ENCODE measurements around the gene DENND6B. TPM values are rescaled to one million over a fixed set of nuclear protein-coding genes. Genes with fewer than 3 reads are reported as not detected.

The DENND6B gene
- total RNA-seq, 1 donor from 2014 or later = 7.7 TPM

GRCh38 chr22:50305393-50305922 is 21.4 kb downstream of the DENND6B start:
- H3K9me3 Mint-ChIP-seq (ENCODE audit: low read depth) = no peaks in the 10 kb centered on the region
- peak overlapping the region; percentile 99 for H3K27ac Mint-ChIP-seq (ENCODE audit: unreplicated experiment)
- peak overlapping the region; percentile 95 for H3K4me3 Mint-ChIP-seq (ENCODE audit: unreplicated experiment)
- H3K27me3 Mint-ChIP-seq (ENCODE audit: low read depth) = no peaks in the 10 kb centered on the region
- no peaks in the 10 kb centered on the region for H3K36me3 Mint-ChIP-seq (ENCODE audit: low read depth)
- TF ChIP-seq CTCF (IDR thresholded peaks at IDR 0.05) = no peak
- no peak for DNase-seq (ENCODE audit: low spot score)
- H3K4me1 Mint-ChIP-seq (ENCODE audit: low read depth) = peaks cover 69% of the 10 kb centered on the region

GRCh38 chr22:50304528-50305392 is 22.1 kb downstream of the DENND6B start:
- H3K27me3 Mint-ChIP-seq (ENCODE audit: low read depth) = no peaks in the 10 kb centered on the region
- H3K27ac Mint-ChIP-seq (ENCODE audit: unreplicated experiment) = peak overlapping the region; percentile 99
- no peaks in the 10 kb centered on the region for H3K9me3 Mint-ChIP-seq (ENCODE audit: low read depth)
- H3K4me1 Mint-ChIP-seq (ENCODE audit: low read depth) = peaks cover 69% of the 10 kb centered on the region
- H3K4me3 Mint-ChIP-seq (ENCODE audit: unreplicated experiment) = peak overlapping the region; percentile 95
- no peak for DNase-seq (ENCODE audit: low spot score)
- TF ChIP-seq CTCF (IDR thresholded peaks at IDR 0.05) = no peak
- no peaks in the 10 kb centered on the region for H3K36me3 Mint-ChIP-seq (ENCODE audit: low read depth)

- H3K27ac Mint-ChIP-seq (ENCODE audit: unreplicated experiment) = peak overlapping the region; percentile 99
- peaks cover 62% of the 10 kb centered on the region for H3K4me1 Mint-ChIP-seq (ENCODE audit: low read depth)
- H3K4me3 Mint-ChIP-seq (ENCODE audit: unreplicated experiment) = peak overlapping the region; percentile 95
- TF ChIP-seq CTCF (IDR thresholded peaks at IDR 0.05) = peak; percentile 51
- H3K36me3 Mint-ChIP-seq (ENCODE audit: low read depth) = no peaks in the 10 kb centered on the region
- H3K27me3 Mint-ChIP-seq (ENCODE audit: low read depth) = no peaks in the 10 kb centered on the region
- DNase-seq (ENCODE audit: low spot score) = no peak
- no peaks in the 10 kb centered on the region for H3K9me3 Mint-ChIP-seq (ENCODE audit: low read depth)
Measured at GRCh38 chr22:50303848-50304527, 22.8 kb downstream of the DENND6B start.

- no peaks in the 10 kb centered on the region for H3K9me3 Mint-ChIP-seq (ENCODE audit: low read depth)
- no peaks in the 10 kb centered on the region for H3K27me3 Mint-ChIP-seq (ENCODE audit: low read depth)
- H3K4me3 Mint-ChIP-seq (ENCODE audit: unreplicated experiment) = no peak overlapping the region
- H3K4me1 Mint-ChIP-seq (ENCODE audit: low read depth) = peaks cover 62% of the 10 kb centered on the region
- DNase-seq (ENCODE audit: low spot score) = no peak
- H3K27ac Mint-ChIP-seq (ENCODE audit: unreplicated experiment) = peak overlapping the region; percentile 99
- no peak for TF ChIP-seq CTCF (IDR thresholded peaks at IDR 0.05)
- no peaks in the 10 kb centered on the region for H3K36me3 Mint-ChIP-seq (ENCODE audit: low read depth)
Measured at GRCh38 chr22:50303515-50303847, 23.3 kb downstream of the DENND6B start.

- Mint-ChIP-seq H3K4me3 (ENCODE audit: unreplicated experiment) (peak overlapping the region; percentile 33), H3K9me3 (ENCODE audit: low read depth) (no peaks in the 10 kb centered on the region), H3K4me1 (ENCODE audit: low read depth) (peaks cover 68% of the 10 kb centered on the region), H3K36me3 (ENCODE audit: low read depth) (no peaks in the 10 kb centered on the region), H3K27ac (ENCODE audit: unreplicated experiment) (peak overlapping the region; percentile 99), H3K27me3 (ENCODE audit: low read depth) (no peaks in the 10 kb centered on the region)
- no peak for TF ChIP-seq CTCF (IDR thresholded peaks at IDR 0.05)
- no peak for DNase-seq (ENCODE audit: low spot score)
Measured at GRCh38 chr22:50302564-50302963, 24.2 kb downstream of the DENND6B start.

Measured in chondrocyte (in vitro differentiated cells).